T-helper 1 cell treated with Interleukin-12 subunit alpha and Interleukin-12 subunit beta and Interleukin-4 antibody, amounts not matched to agents 30 ng/mL and 1 ng/mL, for 36 hours (primary cell): ENCODE data around the gene DAGLB. TPM values are rescaled to one million over a fixed set of nuclear protein-coding genes. Genes with fewer than 3 reads are reported as not detected.
"Not testable (repeated sequence)": the region's sequence is repeated elsewhere in the genome, so short reads cannot be mapped to it uniquely, and the experiment has no call there.

ENCODE experiments used
- intact Hi-C: fragments of 100-400 bp; cut with micrococcal nuclease; formaldehyde crosslinking; loops from one replicate; pipeline ENCODE4 v1.15.1; 2024
- total RNA-seq: library from RNA; stranded (reverse); gene quantifications from 2 replicates; pipeline ENCODE4 v1.2.3, GENCODE V29; 2022

Gene DAGLB
- total RNA-seq, 1 donor from 2014 or later, result 22.5 TPM

DNA sequence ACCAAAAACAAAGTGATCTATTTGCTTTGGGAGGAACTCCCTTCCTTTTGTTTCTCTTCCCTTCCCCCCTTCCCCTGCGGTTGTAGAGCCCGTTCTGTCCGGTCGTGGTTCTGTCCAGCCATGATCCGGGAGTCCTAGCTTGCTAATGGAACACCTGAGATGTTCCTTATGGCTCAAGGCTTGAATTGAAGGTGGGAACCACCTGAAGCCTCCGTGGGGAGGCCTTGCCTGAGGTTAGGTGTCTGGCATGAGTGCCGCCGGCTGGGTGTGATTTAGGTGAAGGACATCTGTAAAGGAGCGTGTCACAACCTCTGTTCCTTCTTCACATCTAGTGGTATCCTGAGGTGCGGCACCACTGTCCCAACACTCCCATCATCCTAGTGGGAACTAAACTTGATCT, 46.2 kb downstream of the DAGLB start:
- intact Hi-C loops, result no loop called here

DNA sequence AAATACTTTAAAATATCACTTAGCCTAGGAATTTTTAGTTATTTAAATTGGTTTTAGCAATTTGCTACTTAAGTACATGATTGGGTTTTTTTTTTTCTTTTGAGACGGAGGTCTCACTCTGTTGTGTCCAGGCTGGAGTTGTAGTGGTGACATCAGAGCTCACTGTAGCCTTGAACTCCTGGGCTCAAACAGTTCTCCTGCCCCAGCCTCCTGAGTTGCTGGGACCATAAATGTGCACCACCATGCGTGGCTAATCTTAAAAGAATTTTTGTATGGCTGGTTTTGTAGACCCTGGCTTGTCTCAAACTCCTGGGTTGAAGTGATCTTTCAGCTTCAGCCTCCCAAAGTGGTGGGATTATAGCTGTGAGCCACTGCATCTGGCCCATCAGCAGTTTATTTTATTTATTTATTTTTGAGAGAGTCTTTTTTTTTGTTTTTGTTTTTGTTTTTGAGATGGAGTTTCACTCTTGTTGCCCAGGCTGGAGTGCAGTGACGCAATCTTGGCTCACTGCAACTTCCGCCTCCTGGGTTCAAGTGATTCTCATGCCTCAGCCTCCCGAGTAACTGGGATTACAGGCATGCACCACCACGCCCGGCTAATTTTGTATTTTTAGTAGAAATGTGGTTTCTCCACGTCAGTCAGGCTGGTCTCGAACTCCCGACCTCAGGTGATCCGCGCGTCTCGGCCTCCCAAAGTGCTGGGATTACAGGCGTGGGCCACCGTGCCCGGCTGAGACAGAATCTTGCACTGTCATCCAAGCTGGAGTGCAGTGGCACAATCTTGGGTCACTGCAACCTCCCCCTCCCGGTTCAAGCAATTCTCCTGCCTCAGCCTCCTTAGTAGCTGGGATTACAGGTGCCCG, 47.3 kb downstream of the DAGLB start:
- intact Hi-C loops, result not testable (repeated sequence)

DNA sequence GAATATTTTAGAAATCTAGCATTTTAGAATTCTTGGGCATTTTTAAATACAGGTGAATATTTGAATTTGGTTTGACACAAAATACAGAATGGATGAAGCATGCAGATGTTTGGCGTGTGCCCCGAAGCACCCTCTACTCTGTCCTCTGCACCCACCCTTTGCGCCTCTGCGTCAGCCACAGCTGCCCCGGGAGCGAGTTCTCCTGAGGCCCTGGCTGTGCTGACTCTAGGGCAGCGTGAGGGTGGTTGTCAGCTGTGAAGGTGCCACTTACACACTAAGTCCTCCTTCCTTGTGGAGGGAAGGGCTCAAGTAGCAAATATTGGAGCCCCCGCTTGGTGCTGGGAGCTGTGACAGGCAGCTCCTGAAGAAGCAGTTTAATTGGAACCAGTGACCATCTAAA, 48.4 kb downstream of the DAGLB start:
- intact Hi-C loops, result no loop called here

DNA sequence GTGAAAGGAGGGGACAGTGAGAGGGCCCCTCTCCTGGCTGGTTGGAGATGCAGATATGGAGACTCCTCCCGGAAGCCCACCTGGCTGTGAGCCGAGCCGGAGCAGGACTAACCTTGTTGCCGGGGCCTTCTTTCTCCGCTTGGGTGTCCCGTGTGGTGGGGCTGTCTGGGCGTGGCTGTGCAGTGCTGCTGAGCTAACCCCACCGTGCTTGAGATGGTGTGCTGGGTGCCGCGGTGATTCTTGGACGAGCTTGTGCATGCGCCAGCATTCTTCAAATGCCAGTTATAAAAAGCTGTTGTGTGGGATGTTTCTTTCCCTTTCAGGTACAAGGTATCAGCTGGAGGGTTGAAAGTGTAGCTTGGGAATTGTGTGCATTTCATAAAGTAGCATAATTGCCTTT, 48.8 kb downstream of the DAGLB start:
- intact Hi-C loops, result no loop called here

DNA sequence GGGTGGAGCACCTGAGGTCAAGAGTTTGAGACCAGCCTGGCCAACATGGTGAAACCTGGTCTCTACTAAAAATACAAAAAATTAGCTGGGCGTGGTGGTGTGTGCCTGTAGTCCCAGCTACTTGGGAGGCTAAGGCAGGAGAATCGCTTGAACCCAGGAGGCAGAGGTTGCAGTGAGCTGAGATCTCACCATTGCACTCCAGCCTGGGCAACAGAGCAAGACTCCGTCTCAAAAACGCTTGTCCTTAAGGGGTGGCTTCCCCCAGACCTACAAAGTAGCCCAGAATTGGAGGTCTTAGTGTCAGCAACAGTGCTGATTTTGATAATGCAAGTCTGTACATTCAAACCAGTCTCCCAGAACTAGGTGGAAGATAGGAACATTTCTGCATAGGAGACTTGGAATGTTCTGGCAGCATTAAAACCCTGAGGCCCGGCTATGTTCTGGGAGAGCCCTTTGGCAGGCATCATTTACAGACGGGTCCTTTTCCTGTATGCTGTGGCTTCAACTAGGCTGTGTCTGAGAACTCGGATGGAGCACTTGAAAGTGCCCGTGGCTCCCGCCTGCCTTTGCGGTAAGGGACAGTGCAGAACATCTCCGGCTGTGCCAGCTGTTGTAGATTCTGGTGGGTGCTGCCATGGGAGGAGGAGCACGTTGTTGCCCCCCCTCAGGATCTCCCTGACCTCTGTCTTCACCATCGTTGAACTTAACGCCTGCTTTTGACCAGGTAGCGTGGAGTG, 49.8 kb downstream of the DAGLB start:
- intact Hi-C loops, result not testable (repeated sequence)

DNA sequence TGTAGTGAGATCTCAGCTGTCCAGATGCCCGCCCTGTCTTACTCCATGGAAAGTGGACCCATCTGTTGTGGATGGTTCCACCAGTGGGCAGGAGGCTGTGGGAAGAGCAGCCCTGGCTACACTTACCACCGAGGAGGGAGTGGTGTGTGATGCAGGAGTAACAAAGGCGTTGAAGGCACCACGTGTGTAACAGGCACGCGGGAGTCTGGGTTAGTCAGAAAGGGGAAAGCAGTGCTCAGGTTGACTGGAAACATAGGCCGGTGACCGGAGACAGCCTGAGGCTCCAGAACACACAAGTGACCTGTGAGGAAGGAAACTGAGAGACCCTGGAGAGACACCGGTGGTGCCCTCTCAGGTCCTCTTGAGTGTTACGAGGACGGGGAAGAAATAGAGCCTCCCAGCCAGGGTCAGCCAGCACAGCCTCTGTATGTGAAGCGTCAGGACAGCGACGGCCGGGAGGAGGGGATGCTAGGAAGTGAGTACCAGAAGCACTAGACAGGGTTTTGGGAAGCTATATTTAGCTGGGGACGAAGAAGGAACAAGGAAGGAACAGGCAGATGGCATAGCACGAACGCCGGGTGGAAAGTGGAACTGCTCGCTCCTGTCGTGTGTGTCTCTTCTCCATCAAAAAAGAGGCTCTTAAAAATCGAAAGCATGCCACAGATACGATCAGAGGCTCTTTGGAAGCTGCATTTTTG, 51.7 kb downstream of the DAGLB start:
- intact Hi-C loops, result no loop called here

DNA sequence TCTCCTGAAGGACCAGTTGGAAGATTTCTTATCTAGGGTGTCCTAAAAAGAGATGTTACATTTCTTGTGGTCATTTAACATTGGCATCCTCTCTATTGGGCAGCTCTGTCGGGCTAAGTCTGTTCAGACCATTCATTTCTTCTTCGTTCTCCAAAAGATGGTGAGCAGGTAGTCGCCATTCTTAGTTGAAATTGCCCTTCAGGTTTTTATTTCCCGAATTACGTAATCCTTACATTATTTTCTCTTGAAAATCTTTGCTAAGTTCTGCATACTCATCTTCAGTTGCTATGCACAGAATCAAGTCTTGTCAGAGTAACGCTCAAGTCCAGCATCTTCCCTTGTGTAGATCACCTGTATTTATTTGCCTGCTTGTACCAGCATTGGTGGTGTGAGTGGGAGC, 53.6 kb downstream of the DAGLB start:
- intact Hi-C loops, result no loop called here

DNA sequence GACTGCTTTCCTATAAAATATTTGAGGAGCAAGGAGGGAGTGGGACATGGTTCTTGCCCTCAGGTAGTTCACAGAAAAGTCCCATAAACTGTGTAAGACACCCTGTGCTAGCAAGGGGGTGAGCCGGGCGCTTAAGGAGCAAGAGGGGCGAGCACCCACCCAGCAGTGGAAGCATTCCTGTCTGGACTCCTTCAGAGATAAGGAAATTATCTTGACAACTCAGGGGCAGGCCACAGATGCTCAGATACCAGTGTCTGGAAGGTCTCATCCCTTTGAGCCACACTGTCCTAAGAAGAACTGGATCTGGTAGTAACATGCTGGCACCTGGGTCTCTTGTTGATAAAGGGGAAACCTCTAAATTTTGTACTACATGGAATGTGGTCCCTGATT, 54.1 kb downstream of the DAGLB start:
- intact Hi-C loops, result no loop called here

DNA sequence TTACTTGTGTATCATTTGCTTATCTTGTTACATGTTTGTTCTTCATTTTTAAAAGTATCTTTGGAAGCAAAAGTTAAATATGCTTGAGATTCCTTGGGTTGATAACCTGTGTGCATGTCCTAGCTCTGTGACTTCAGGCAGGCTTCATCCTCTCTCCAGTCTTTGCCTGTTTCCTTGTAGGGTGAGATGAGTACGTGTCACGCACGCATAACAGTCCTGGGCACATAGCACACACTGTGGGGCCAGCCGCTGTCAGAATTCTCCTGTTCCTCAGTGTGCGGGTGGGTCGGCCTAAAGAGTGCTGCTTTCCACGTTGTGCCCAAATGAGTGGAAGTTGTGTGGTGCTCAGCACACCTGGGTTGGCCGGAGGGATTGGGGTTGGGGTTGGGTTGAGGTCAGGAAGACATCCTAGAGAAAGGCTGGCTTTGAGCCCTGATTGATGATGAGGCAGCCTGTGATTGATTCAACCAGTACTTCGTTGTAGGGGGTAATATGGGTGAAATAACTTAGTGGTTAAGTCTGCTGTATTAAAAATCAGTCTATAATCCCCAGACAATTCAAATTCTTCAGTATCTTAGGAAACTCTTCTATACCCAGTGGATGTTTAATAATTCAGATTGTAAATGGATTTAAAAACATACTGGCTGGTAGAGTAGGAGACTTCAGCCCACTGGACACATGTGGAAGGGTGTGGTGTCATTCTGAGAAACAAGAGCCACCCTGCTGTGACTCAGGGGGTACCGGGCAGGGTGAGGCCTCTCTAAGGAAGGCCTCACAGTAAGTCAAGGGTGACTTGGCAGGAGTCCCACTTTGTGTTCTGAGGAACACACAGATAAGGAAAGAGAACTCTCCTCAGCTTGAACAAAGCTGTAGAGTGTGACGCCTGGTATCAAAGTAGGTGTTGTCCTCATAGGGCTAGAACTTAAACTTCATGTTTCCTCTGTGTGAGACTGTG, 54.8 kb downstream of the DAGLB start:
- intact Hi-C loops, result no loop called here

DNA sequence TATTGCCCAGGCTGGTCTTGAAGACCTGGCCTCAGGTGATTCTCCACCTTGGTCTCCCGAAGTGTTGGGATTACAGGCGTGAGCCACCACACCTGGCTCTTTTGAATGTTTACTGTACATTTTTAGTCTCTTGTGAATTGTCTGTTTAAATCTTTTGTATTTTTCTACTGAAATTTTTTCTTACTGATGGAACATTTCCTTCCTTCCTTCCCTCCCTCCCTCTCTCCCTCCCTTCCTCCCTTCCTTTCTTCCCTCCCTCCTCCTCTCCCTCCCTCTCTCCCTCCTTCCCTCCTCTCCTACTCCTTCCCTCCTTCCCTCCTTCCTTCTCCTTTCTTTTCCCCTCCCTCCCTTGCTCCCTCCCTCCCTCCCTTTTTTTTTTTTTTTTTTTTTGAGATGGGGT, 58.0 kb downstream of the DAGLB start:
- intact Hi-C loops, result no loop called here

DNA sequence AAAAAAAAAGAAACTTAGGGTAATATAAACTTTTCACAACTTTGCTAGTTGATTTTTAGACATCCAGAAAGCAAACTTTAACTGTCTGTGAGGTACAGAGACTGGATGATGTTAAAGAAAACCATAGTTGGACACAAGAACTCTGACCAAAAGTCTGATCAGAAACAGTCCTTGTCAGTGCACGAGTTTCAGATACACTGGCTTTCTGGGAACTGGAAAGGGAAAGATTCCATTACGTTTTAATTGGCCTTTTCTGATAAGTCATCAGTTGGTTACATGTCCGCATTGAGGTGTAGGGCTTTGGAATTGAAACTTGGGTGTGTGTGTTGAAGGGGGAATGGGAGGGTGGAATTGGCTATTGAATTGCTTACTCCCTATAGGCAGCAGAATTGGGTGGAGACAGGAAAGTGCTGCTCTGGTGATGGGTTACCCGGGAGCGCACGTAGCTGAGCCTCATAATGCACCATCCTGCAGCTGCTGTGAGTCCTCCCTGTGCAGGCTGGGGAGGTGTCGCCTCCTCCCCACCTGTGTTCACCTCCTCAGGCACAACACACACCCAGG, 59.9 kb downstream of the DAGLB start:
- intact Hi-C loops, result no loop called here

DNA sequence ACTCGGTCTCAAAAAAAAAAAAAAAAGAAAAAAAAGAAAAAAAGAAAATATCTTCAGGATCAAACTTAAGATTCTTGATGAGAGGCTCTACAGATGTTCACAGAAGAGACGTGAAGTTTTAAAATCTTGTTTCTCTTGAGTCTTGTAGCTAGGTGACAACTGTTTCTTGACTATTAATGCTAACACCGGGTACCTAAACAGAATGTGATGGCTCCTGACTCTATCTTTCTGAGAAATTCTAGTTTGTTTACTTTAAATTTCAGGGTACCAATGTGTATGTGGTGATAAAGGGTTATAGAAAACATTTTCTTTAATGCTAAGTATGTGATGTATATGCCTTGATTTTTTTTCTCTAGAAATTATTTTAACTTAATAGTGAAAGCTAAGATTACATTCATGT, 61.0 kb downstream of the DAGLB start:
- intact Hi-C loops, result no loop called here

DNA sequence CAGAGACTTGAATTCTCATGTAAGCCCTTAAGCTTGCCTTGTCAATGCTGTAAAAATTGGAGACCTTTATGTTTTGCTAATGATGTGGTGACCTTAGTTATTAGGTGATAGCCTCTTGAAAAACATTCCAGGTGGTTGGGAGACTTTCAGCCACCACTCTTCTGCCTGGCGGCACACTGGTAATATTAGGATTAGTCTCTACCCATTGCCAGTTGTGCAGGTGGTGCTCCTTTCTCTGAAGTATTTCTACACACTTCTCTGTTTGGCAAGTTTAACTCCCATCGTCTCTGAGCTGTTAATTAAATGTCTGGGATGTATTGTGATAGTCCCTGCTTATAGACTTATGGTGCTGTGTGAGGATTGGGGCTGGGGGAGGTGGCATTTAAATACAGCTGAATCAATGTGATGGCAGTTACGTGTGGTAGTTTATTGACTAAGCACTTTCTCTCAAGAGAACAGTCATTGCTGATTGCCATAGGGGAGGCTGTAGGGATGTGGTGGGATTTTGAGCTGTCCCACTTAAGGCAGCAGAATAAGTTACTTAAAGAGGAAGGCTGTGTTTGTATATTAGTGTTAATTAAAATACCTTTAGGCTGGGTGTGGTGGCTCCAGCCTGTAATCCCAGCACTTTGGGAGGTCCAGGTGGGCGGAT, 61.7 kb downstream of the DAGLB start:
- intact Hi-C loops, result no loop called here

DNA sequence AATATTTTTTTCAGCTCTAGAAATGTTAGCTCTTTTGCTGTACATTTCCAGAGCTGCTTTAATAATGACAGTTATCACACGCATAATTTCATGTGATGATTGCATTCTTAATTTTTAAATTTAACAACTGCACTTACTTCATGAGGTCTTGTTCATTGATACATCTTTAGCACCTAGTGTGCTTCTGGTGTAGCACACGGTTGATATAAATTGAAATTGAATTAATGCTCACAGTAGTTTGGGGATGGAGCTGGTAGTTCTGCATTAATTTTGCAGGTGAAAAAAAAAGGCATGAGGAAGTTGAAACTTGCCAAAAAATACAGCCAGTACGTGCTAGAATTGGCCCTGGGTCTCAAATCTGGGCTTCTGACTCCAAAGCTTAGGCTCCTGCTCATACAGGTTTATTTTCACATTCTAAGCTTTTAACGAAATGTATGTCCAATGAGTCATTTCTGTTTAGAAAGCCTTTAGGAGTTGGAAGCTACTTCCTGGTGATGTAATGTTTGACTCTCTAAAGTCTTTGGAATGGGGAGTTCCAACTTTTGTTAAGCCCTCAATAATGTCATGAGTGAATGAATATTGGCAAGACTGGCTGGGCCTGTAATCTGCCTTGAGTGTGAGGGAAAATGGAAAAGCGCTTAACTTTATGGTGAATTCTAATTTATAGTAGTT, 62.5 kb downstream of the DAGLB start:
- intact Hi-C loops, result no loop called here

DNA sequence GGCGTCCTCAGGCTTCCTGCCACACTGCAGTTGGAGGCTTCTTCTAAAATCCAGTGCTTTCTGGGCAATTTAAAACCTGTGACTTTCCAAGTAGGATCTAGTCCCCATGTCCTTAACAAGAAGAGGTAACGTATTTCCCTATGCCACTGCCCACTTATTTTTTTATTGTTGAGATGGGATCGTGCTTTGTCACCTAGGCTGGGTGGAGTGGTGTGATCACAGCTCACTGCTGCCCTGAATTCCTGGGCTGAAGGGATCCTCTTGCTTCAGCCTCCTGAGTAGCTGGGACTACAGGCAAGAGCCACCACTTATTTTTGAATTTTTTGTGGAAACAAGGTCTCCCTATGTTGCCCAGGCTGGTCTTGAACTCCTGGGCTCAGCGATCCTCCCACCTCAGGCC, 63.4 kb downstream of the DAGLB start:
- intact Hi-C loops, result no loop called here

DNA sequence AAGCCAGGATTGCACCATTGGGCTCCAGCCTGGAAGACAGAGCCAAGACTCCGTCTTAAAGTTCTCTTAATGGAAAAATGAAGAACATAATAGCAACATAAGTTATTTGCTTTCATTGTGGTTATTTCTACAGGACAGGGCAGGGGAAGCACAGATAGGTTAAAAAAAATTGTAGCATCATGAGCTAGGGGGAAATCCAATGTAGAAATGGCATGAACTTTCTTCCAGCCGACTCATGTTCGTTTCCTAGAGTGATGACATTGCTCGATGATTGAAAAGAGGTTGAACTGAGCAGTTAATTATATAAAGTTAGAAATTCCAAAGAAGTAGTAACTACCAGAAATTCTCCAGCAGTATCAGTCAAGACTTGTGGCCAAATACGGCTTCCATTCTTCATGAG, 64.9 kb downstream of the DAGLB start:
- intact Hi-C loops, result no loop called here

DNA sequence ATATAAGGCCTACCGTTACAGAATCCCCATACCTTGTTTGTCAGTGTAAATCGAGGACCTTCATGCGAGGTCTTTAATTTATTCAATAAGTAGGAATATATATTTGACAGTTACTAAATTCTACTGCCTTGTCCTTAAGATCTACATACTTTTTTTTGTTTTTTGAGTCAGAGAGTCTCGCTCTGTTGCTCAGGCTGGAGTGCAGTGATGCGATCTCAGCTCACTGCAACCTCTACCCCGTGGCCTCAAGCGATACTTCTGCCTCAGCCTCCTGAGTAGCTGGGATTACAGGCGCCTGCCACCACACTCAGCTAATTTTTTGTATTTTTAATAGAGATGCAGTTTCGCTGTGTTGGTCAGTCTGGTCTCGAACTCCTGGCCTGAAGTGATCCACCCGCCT, 65.9 kb downstream of the DAGLB start:
- intact Hi-C loops, result not testable (repeated sequence)

DNA sequence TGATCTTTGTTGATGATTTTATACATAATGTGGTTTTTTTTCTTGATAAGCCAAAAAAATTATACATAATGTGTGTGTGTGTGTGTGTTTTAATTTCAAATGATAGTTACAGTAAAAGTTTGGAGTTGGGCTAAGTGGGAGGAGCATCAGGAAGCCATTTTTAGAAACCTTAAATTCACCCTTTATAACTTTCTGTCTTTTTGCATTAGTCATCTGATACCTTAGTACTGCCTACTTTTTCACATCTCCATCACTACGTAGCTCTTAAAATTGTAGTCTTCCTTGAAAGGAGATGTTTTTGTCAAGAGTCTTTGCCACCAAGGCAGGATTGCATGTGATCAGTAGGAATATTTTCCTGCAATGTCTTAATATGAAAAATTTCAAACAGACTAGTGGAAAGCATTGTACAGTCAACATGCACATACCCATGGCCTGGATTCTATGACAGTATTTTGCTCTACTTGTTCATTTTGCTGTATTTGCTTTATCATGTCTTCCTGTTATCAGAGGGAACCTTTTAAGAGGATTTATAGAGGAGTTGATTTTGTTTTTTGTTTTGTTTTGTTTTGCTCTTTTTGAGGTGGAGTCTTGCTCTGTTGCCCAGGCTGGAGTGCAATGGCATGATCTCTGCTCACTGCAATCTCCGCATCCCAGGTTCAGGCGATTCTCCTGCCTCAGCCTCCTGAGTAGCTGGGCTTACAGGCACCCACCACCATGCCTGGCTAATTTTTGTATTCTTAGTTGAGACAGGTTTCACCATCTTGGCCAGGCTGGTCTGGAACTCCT, 67.3 kb downstream of the DAGLB start:
- intact Hi-C loops, result no loop called here

DNA sequence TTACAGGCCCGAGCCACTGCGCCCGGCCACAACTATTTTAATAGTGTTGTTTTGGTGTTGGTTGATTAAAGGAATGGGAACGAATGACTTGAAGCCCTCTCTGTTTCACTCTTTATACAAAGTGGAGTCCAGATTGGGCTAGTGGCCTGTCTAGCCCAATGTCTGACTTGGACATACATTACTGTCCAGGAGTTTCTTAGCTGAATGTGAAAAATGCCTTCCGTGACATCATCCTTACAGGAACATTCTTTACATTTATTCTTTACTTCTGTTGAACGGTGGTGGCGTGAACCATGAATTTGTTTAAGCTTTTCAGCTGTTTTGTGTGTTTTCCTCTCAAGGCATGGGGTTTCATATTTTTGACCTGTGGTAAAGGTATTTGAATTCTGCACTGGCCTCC, 67.9 kb downstream of the DAGLB start:
- intact Hi-C loops, result no loop called here
